NCI-H526 (cell line): Measurements from ENCODE around the gene KCNIP4.
A peak's percentile ranks its signal among the peaks of the same experiment; 100 is the strongest.

Experiments
- DNase-seq, 2 experiments: peaks; one replicate each; lab custom pipeline; 2025; lab: John Stamatoyannopoulos, UW

The KCNIP4 gene

DNA sequence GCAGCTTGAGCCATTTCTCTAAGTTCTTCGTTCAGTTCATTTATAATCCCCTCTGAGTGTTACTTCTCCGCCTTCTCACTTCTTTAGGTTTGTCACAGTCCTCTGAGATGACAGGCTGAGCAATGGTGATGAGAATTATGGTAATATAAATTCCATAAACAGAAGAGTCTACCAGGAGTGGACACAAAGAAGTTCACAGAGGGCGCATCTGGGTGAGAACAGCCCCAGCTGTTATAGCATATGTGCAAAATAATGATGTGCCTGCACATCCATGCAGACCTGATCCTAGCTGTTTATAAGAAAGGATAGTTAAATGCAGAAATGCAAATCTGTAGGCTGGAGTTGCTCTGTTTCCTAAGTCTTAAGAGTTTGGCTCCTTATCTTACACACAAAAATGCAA, 377.5 kb downstream of the KCNIP4 start:
- DNase-seq, result no peak

DNA sequence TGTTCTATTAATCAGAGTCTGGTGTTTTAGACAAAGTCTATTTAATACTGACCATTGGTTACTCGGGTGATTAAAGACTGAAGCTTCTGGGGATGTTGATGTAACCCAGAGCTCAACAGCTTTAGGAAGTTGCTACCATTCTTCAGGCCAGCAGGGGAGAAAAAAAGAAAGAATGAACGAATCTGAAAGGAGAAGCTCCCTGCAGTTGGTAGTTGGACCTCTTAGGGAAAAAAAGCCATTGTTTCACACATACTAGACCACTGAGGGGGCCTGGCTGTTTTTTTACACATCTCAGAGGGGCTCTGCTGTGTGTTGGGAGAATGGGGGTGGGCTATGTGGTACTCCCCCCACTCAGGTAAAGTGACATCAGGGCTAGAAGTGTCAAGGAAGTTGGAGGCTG, 378.9 kb downstream of the KCNIP4 start:
- no peak for DNase-seq

DNA sequence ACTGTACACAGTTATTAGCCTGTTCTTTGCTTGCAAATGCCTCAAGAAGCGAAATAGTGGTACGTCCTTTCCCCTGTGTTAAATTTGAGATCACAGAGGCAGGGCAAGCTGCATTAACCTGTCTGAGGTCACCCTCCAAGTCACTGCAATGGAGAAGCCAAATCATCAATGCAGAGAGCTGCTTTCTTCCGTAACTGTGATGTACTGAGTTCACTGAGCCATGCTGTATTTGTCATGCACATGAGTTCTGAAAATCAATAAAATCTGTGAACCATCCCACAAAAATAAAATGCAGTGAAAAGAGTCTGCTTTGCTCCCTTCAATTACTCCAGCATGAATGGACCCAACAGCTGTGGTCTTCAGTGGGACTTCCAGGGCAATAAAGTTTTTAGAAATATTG, 393.5 kb downstream of the KCNIP4 start:
- no peak for DNase-seq

DNA sequence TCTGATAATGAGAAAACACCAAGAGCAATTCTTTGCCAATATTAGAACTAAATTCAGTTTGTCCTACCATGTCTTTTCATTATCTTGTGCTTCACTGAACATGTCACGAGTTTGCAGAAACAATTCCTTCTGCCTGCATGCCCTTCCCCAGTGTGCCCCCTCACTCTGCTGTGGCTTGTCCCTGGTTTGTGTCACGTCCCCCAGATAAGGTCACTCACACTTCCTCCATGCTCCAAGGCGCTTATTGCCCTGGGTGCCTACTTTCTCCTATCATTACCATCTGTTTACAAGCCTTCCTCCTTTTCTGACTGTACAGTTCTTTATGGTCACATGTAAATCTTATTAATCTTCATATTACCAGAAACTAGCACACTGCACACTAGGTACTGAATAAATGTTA, 394.1 kb downstream of the KCNIP4 start:
- no peak for DNase-seq

DNA sequence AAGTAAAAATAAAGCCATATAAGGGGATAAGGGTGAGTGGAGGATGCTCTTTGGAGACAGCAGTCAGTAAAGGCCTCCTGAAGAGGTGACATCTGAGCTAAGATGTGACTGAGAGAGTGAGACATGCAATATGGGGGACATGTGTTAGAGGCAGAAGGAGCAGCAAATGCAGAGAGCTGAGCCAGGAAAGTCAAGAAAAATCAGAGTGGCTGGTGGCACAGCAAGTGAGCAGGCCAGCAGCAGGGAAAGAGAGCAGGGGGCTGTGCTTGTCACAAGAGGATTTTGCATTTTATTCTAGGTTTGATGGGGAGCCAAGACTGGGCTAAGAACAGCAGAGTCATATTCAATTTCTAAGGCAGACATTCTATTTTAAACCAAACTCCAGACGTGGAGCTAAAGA, 394.5 kb downstream of the KCNIP4 start:
- DNase-seq, result no peak

DNA sequence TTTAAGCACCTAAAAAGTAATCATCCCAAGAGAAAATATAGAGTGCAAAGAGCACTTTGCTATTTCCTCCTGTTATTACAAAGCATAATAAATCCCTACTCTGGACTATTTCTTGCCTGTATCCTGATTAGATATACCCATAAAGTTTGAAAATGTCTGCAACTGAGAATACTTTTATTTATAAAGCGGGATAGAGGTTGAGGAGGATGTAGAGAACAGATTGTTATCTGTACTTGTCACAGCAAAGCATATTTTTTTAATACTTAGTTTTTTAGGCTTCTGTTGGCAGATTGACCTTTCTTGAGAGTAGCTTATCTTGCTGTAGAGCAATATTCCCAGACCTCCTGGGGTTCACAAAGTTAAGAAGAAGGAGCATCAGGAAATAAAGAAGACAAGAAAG, 396.1 kb downstream of the KCNIP4 start:
- DNase-seq, result no peak

DNA sequence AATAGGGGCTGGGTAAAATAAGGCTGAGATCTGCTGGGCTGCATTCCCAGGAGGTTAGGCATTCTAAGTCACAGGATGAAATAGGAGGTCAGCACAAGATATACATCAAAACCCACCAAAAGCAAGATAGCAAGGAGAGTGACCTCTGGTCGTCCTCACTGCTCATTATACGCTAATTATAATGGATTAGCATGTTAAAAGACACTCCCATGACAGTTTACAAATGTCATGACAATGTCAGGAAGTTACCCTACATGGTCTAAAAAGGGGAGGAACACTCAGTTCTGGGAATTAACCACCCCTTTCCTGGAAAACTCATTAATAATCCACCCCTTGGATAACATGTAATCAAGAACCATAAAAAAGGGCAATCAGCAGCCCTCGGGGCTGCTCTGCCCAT, 403.6 kb downstream of the KCNIP4 start:
- DNase-seq, result no peak

DNA sequence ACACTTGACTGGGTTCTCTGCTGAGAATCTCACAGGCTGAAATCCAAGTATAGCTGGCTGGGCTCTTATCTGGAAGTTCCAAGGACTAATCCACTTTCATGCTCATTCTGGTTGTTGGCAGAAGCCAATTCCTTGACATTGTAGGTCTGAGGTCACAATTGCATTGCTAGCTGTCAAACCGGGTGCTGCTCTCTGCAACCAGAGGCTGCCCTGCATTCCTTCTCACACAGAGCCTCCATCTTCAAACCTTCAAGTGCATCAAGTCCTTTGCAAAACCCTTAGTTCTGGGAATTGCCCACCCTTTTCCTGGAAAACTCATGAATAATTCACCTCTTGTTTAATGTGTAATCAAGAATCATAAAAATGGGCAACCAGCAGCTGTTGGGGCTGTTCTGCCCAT, 404.2 kb downstream of the KCNIP4 start:
- DNase-seq, result no peak

DNA sequence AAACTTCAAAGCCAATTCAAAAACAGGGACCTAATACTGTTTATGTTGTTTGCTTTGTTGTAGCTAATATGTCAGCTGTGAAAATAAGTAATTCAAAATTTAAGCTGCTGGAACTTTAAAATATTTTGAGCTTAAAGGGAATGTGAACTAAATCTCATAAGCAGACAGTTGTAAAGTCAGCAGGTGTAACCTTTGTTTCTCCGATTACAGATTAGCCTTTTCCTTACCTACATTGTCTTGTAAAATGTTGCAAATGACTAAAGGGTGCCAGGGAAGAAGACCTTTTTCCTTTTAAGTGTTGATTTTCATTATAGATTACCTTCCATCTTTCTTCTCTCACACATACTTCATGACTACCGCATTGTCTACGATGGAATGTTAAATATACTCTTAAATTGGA, 405.1 kb downstream of the KCNIP4 start:
- DNase-seq, result no peak

DNA sequence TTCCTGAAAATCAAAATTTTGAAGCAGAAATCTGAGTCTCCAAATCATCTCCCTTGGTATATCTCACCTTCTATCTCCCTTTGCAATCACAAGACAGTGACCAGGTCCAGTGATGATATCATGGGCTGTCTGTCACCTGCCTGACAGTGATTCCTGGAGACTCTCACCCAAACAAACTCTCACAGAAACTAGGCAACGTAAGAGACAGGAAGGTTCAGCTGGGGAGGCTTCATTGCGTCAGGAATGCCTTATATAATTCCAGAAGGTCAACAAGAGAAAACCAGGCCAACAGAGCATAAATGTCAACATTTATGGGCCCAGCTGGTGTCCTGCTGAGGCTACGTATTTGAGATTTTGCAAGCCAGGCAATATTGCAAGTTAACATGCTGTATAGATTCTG, 412.7 kb downstream of the KCNIP4 start:
- no peak for DNase-seq

DNA sequence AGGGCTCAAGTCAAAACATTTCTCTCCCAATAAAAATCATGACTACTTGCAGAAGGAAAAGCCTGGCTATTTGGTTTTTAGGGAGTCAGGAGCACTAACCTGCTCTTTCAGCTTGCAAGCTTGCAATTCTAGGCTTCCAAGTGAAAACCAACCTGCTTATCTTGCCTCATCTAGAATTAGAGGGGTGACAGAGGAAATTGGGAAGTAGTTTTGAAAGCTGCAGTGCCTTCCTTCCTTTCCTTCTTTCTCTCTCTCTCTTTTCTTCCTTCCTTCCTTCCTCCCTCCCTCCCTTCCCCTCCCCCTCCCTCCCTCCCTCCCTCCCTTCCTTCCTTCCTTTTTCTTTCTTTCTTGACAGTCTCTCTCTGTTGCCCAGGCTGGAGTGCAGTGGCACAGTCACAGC, 417.5 kb downstream of the KCNIP4 start:
- DNase-seq, result no peak

DNA sequence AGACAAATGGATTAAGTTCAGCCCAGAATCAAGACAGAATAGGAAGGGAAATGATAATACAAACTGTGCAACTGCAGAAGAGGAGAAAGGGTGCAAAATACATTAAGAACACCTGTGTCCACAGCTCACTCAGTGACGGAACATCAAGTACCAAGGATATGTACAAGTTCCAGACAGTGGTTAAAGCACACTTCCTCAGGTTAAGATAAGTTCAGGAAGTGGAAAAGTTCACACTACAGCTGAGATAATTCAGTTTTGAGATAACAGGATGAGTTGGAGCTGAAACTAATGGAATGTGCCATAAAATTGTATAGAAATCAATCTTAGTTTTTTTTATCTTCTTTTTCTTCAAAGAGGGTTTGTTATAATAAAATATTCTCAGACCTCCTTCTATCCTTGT, 419.4 kb downstream of the KCNIP4 start:
- no peak for DNase-seq

DNA sequence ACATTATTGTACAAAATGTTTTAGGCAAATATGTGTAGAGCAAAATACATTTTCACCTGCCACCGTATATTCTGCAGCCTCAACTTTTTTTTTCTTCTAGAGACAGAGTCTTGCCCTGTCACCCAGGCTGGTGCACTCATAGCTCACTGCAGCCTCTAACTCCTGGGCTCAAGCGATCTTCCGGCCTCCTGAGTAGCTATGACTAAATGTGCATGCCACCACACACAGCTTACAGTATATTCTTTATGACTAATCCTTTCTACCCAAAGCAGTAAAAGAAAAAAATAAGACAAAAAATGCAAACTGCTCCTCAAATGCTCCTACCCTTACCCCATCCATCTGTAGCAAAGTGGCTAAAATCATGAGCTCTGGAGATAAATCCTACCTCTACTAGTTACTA, 426.3 kb downstream of the KCNIP4 start:
- DNase-seq, result no peak

DNA sequence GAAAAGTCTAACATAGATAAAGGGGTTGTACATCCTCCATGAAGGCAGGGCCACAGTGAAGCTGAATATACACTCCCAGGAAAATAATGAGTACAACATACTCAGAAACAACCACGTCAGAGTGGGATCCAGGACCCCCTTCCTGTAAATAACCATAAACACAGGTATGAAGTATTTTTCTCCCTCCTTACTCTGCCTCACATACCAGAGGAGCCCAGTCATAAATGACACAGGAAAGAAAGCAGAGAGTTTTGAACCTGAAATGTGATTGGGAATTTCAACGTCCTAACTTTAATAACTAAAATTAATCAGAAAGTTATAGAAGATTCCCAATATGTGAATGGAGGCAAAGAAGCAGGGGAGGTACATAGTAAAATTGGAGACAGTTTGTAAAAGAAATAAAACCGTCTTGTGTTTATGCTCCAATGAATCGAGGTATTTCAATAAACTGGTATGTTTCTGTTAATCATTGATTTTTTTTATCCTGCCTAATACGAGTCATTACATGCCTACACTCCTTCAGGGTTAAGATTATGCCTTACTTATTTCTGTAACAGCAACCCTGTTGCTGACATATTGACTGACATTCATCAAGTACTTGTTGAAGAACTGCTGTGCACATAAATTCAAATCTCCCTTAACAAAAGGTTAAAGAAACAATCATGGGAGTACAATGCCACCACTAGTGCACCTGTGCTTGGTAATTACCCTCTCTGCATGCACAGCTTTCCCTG, 431.3 kb downstream of the KCNIP4 start:
- no peak for DNase-seq

DNA sequence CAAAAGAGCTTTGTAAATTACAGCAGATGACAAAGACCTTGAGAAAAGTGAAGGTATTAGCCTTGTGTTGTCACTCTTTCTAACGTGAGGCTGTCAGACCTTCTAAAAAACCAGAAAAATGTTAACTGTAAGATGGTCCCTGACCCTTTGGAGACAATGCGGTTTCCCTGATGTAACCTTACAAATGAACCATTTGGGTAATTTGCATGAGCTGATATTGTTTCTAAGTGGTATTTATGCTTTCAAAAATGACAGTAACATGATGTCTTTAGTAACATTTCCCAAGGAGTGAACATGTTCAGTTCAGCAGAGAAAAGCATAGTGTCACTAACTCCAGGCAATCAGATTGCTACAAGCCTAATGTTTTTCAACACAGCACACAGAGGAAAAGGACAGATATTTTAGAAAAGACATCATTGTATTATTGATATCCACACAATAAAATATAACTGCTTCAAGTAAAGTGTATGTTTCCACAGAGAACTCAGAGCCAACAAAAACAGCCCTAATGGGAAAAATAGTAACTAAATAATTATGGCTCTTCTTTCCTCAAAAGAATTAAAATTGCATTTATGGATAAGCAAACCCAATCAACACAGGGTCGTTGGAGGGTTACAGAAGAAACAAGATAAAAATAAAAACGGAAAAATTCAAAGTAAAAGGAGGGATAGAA, 434.4 kb downstream of the KCNIP4 start:
- DNase-seq, result no peak

DNA sequence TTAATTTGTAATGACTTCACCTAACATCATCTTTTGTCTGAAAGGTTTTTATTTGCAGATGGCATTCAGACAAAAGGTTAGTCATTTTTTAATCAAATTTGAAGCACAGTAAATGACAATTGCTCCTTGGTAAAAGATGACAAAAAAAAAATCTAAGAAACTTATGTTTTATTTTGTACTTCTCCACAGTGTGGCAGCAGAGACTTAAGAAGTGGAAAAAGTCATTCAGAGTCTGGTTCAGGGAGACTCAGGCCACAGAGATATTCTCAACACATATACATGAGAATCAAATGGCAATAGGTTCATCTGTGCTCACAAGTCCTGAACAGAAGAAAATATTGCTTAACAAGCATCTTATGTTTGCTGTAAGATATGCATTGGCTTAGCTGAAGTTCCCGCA, 436.2 kb downstream of the KCNIP4 start:
- peak; percentile 63 to 78 for DNase-seq

DNA sequence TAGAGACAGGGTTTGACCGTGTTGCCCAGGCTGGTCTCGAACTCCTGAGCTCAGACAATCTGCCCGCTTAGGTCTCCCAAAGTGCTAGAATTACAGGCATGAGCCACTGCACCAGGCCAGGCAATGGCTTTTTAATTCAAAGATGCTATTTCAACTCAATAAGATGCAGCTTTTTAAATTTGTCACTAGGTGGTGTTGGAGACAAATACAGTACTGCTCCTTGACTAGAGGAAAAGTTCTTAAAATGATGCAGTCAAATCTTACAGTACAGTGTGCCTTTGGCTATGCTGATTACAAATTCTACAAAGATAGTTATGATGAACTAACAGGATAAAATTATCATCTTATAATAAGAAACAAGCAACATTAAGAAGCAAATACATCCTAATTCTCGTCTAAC, 441.1 kb downstream of the KCNIP4 start:
- peak in 1 of 2 experiments; percentile 31 for DNase-seq

DNA sequence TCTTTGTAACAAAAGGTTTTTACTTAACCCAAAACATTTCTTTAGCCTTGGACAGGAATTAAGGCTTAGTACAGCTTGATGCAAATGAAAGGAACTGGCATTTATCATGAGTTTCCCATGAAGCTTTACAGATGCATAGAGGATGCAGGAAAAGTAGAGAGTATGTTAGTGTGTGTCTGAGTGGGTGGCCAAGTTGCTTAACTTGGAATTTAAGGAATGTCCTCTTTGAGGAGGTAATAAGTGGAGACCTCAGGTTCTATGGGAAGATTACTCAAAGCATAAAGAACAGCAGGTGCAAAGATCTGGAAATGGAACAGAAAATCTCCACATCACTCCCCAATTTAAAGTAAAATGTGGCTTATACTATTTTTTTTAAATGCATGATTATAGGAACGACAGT, 457.9 kb downstream of the KCNIP4 start:
- no peak for DNase-seq

DNA sequence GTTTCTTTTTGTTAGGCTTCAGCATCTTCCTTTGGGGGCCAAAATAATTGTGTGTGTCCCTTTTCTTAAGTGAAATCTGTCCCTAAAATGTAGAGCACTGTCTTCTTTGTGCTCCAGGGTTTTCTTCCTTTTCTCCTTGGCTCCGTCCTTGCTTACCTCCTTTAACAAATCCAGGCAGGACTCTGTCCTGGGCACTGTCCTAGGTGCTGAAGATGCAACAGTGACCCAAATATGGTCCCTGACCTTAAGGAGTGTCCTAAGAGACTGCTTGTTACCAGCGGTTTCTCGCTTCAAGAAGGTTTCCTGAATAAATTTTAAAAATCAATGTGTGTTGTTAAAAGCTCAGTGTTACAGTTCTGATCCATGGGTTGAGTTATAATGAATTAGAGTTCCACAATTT, 471.8 kb downstream of the KCNIP4 start:
- no peak for DNase-seq

DNA sequence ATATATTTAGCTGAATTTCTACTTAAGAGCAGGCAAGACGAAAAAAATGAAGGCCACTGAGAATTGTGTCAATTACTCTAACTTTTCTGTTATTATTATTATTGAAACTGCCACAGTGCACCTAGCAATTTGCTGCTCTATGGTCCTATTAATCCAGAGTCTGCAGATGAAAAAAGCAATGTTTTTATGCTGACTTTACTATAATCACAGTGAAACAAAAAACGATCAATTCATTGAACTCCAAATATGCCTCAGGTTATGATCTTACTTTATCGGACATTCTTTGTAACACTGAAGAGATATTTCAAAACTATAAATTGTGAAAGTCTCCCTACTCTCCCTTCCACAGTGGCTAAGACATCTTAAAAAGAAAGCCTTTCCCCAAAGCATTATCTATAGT, 474.4 kb downstream of the KCNIP4 start:
- DNase-seq, result no peak

DNA sequence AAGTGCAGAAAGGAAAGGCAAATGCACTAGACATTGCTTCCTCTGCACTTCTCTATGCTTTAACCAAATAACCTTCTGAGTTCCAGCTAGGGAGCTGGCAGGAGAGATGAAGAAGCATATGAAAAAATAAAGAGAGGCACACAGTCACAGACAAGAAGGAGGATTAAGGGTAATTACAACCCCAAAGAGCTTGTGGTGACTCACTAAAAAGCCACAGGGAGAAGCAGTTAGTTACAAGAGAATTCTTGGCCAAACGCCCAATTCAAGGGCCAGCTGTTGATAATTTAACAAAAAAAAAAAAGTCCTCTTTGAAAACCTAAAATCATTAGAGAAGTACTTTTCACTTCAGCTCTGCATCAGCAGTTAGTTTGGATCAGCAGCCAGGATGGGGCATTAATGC, 478.0 kb downstream of the KCNIP4 start:
- no peak for DNase-seq

DNA sequence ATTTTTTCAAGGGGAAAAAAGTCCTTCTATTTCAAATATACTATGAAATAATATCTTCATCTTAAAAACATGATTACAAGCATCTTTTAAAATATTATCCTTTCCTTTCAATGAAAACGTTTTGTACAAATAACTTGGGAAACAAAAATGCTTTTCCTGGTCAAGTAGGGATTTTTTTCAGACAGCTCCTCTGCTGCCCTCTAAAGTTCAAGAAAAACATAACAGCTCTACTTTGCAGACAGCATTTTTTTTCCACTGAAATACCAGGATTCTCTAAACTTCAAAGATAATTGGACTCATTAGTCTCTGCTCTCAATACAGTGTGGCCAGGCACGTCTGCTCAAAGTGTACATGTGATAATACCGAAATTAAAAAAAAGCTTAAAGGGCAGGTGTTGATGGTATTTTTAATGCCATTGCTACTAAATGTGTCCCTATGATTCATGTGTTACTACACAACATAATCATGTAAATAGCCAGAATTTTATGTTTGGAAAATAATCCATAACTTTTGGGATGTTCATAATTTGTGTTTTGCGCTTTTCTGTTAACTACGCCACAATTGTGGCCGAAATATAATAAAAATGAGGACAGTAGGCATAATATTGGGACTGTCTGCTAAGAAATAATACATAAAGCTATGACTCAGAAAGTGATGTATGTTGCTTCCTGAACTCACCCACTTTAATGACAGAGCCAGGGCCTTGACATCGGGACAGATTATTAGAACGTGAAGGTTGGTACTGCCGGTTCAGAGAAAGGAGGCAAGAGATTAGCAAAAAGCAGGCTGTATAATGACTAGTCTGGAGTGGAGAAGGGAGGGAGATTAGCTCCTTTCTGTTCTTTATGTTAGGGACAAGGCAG, 478.9 kb downstream of the KCNIP4 start:
- DNase-seq, result peak in 1 of 2 experiments; percentile 21

DNA sequence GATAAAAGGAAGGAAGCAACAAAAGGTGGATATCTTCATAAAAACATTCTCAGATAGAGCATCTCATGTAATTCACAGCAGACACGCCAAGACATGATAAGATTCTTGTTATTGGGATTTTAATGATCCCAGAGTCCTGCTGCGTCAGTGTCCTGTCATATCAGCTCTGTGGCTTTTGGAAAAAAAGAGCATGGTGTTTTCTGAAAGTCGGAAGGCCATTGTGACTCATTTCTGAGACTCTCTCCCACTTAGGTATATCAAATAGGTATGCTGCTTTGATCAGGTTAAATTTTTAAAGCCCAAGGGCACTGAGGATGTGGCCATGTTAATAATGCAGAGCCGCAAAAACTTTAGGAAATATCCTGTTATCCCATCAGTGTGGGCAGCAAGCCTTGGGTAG, 481.0 kb downstream of the KCNIP4 start:
- no peak for DNase-seq
